Measurements from ENCODE around the gene TSPAN4.

The TSPAN4 gene

GRCh38 chr11:824942-825341 is 17.7 kb upstream of the TSPAN4 start:
- no peak for DNase-seq

- DNase-seq = no peak
Measured at GRCh38 chr11:825366-826226, 17.1 kb upstream of the TSPAN4 start.

GRCh38 chr11:826227-826621 is 16.4 kb upstream of the TSPAN4 start:
- no peak for DNase-seq

- no peak for DNase-seq
Measured at GRCh38 chr11:826836-827145, 15.9 kb upstream of the TSPAN4 start.

GRCh38 chr11:827146-827896 is 15.3 kb upstream of the TSPAN4 start:
- no peak for DNase-seq

GRCh38 chr11:827897-828192 is 14.8 kb upstream of the TSPAN4 start, which contains the start of gene CRACR2B:
Gene CRACR2B, plus strand, starts transcription at chr11:827919. Its CDS starts 689 bp downstream, at chr11:828608.
- DNase-seq = no peak

GRCh38 chr11:828506-829175 is 14.0 kb upstream of the TSPAN4 start:
- DNase-seq = no peak

- DNase-seq = no peak
Measured at GRCh38 chr11:829176-829846, 13.3 kb upstream of the TSPAN4 start.

GRCh38 chr11:829847-830294 is 12.8 kb upstream of the TSPAN4 start:
- DNase-seq = no peak

GRCh38 chr11:830295-831117 is 12.1 kb upstream of the TSPAN4 start:
- DNase-seq = peak; percentile 45

- DNase-seq = no peak
Measured at GRCh38 chr11:831118-831864, 11.4 kb upstream of the TSPAN4 start.

- no peak for DNase-seq
Measured at GRCh38 chr11:831961-832528, 10.6 kb upstream of the TSPAN4 start.

- no peak for DNase-seq
Measured at GRCh38 chr11:832529-833113, 10.0 kb upstream of the TSPAN4 start, which contains the start of gene CD151. Gene CD151, plus strand, starts transcription at chr11:832952. Its CDS starts 3,118 bp downstream, at chr11:836070.

- peak; percentile 39 for DNase-seq
Measured at GRCh38 chr11:833114-833791, 9.4 kb upstream of the TSPAN4 start.

GRCh38 chr11:833849-834311 is 8.8 kb upstream of the TSPAN4 start:
- DNase-seq = no peak

- DNase-seq = no peak
Measured at GRCh38 chr11:834371-835316, 8.0 kb upstream of the TSPAN4 start.

GRCh38 chr11:836274-836673 is 6.4 kb upstream of the TSPAN4 start:
- DNase-seq = no peak

- DNase-seq = no peak
Measured at GRCh38 chr11:836700-837099, 6.0 kb upstream of the TSPAN4 start.

Data from activated gamma-delta T cell (primary cell).